ENCODE data around the gene MS4A15.

Gene MS4A15

DNA sequence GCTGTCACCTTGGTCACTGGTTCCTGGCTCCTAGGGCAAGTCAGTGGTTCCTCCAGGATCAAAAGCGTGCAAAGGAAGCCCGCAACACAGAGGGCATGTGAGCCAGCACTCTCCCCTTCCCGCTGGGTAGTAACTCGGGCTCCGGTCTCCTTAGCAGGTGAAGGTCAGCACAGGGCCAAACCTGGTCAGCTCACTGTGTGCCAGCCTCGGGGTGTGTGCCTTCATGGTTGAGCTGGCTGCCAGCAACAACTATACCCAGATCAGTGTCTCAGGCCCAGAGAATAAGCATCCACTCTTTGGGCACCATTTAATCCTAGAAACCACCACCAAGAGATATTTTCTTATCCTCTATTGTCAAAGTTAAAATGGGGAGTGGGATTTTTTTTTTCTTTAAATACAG lies 69.1 kb downstream of the MS4A15 start:
- no peak for DNase-seq (ENCODE audit: insufficient read length, low spot score)
- TF ChIP-seq, protein P1, sequence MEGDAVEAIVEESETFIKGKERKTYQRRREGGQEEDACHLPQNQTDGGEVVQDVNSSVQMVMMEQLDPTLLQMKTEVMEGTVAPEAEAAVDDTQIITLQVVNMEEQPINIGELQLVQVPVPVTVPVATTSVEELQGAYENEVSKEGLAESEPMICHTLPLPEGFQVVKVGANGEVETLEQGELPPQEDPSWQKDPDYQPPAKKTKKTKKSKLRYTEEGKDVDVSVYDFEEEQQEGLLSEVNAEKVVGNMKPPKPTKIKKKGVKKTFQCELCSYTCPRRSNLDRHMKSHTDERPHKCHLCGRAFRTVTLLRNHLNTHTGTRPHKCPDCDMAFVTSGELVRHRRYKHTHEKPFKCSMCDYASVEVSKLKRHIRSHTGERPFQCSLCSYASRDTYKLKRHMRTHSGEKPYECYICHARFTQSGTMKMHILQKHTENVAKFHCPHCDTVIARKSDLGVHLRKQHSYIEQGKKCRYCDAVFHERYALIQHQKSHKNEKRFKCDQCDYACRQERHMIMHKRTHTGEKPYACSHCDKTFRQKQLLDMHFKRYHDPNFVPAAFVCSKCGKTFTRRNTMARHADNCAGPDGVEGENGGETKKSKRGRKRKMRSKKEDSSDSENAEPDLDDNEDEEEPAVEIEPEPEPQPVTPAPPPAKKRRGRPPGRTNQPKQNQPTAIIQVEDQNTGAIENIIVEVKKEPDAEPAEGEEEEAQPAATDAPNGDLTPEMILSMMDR (IDR thresholded peaks at IDR 0.05; ENCODE audit: insufficient read depth, missing control alignments), result no peak
- no peak for FAIRE-seq
